Left renal pelvis (tissue), 4 donors: Measurements from ENCODE around the gene CFAP69. TPM values are rescaled to one million over a fixed set of nuclear protein-coding genes. Genes with fewer than 3 reads are reported as not detected.
"Not testable (repeated sequence)": the region's sequence is repeated elsewhere in the genome, so short reads cannot be mapped to it uniquely, and the experiment has no call there.

Experiments used
- DNase-seq, 4 donors: peaks; one replicate each; pipeline ENCODE4 v3.0.0-alpha.2; 2013; ENCODE audit warnings: low read depth in 4 of 4, low spot score in 3 of 4
- polyA plus RNA-seq, 4 donors: library from polyadenylated mRNA; unstranded; fragments of 120-200 nt; gene quantifications; one replicate each; pipeline ENCODE4 v1.2.1, GENCODE V29; 2013; ENCODE audit not compliant: insufficient read length in 4 of 4

The CFAP69 gene
- polyA plus RNA-seq, 4 donors, result 6.6 to 20.8 (median 18.4) TPM

DNA sequence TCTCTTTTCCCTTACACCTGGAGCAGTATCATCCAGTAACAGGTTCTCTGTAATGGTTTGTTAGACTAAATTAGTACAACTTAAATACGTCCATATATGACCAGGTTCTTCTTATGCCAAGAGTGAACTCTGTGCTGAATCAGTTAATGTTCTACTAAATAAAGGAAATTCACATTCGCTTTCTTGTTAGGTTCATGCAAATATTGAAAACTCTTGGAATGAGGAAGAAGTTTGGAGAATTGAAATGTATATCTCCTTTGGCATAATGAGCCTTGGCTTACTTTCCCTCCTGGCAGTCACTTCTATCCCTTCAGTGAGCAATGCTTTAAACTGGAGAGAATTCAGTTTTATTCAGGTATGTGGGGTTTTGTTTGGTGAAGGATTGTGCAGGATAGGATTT lies 15.3 kb upstream of the CFAP69 start:
- no peak for DNase-seq

DNA sequence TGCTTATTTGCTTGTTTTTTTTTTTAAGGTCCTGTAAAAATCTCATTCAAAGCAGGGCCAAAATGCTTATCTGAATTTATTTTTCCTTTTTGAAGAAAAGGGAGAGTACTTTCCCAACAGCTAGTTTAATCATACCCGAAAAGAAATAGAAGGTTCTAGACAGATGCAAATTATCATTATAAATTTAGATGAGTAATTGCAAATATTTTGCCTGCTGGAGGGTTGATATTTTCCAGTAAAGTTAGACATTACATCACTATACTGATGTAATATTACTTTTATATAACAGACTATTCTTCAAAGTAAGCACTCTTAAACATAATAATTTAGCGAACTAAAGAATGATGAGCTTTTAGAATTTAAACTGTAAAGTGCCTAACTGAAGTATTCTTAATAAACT lies 14.1 kb upstream of the CFAP69 start:
- no peak for DNase-seq

DNA sequence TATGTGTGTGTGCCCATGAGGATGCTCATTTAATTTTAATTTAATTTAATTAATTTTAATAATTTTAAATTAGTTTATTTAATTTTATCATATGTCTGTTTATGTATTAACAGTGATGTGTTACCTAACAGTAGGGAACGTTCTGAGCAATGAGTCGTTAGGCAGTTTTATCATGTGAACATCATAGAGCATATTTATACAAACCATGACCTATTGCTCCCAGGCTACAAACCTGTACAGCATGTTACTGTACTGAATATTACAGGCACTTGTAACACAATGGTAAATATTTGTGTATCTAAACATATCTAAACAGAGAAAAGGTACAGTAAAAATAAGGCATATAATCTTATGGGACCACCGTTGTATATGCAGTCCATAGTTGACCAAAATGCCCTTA lies 13.7 kb upstream of the CFAP69 start:
- no peak for DNase-seq

DNA sequence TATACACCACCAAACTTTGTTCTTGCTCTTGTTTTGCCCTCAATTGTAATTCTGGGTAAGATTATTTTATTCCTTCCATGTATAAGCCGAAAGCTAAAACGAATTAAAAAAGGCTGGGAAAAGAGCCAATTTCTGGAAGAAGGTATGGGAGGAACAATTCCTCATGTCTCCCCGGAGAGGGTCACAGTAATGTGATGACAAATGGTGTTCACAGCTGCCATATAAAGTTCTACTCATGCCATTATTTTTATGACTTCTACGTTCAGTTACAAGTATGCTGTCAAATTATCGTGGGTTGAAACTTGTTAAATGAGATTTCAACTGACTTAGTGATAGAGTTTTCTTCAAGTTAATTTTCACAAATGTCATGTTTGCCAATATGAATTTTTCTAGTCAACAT lies 12.5 kb upstream of the CFAP69 start:
- no peak for DNase-seq

DNA sequence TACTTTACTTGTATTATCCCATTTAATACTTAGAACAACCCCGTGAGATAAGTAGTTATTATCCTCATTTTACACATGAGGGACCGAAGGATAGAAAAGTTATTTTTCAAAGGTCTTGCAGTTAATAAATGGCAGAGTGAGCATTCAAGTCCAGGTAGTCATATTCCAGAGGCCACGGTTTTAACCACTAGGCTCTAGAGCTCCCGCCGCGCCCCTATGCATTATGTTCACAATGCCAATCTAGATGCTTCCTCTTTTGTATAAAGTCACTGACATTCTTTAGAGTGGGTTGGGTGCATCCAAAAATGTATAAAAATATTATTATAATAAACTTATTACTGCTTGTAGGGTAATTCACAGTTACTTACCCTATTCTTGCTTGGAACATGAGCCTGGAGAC lies 11.4 kb upstream of the CFAP69 start:
- no peak for DNase-seq

DNA sequence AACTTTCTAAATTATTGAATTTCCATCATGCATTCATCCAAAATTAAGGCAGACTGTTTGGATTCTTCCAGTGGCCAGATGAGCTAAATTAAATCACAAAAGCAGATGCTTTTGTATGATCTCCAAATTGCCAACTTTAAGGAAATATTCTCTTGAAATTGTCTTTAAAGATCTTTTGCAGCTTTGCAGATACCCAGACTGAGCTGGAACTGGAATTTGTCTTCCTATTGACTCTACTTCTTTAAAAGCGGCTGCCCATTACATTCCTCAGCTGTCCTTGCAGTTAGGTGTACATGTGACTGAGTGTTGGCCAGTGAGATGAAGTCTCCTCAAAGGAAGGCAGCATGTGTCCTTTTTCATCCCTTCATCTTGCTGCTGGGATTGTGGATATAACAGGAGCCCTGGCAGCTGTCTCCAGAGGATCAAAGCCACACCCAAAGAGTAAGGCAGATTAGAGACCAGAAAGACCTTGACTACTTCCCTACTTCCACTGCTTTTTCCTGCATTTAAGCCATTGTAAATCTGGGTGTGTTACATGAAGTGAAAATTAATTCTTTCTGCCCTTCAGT lies 8.2 kb upstream of the CFAP69 start:
- DNase-seq, result no peak

DNA sequence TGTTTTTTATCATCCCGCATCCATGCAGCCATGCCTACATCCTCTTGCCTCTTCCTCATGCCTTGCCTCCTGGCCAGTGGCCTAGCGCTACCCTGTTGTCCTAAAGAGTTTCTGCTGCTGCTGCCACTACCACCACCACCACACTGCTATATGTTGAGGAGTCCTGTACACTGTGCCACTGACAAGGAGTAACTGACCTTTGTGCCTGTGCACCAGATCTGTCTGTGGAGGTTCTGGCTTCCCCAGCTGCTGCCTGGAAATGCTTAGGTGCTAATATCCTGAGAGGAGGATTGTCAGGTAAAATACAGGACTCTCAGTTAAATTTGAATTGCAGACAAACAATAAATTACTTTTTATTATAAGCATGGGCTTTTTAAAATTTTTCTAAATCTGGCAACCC lies 7.0 kb upstream of the CFAP69 start:
- DNase-seq, result no peak

DNA sequence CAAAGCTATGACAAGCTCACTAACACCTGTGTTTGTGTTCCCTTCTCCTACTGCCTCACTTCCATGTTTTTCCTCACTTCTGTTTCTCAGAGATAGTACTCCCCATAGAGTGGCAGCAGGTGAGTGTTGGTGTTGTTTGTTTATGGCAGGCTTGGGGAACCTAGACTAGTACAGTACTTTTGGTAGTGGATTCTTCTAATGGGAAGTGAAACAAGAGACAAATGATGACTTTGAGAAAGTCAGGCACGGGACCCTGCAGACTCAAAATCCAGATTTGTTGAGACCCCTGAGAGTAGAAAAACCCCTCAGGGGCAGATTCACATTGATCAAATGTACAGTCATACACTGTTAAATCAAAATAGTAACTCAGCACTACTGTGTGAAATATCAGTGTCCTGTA lies 6.4 kb upstream of the CFAP69 start:
- no peak for DNase-seq

DNA sequence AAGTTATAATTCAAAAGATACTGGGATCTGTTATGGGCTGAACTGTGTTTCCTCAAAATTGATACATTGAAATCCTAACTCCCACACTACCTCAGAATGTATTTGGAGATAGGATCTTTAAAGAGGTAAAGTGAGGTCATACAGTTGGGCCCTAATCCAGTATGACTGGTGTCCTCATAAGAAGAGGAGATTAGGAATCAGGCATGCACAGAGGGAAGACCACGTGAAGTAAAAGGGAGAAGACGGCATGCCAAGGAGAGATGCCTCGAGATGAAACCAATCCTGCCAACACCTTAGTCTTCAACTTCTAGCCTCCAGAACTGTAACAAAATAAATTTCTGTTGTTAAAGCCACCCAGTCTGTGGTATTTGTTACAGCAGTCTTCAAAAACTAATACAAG lies 5.9 kb upstream of the CFAP69 start:
- DNase-seq, result no peak

DNA sequence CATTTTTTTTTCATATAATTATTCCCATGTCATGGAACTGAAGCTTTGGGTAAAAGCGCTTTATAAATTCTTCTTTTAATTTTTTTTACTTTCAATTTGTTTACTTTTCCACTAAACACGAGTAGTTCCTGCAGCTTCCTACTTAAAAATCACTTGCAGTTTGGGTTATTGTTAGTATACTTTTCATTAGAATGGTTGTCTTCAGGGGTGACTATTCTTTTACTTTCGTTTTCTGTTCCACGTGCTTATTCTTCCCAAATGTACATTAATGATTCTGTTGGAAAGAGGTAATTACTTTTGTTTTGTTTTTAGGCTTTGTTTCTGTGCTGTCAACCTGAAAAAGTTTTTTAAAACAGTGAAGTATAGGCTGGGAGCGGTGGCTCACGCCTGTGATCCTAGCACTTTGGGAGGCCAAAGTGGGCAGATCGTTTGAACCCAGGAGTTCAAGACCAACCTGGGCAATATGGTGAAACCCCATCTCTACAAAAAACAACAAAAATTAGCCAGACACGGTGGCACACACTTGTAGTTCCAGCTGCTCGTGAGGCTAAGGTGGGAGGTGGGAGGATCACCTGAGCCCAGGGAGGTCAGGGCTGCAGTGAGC lies 5.2 kb upstream of the CFAP69 start:
- no peak for DNase-seq

DNA sequence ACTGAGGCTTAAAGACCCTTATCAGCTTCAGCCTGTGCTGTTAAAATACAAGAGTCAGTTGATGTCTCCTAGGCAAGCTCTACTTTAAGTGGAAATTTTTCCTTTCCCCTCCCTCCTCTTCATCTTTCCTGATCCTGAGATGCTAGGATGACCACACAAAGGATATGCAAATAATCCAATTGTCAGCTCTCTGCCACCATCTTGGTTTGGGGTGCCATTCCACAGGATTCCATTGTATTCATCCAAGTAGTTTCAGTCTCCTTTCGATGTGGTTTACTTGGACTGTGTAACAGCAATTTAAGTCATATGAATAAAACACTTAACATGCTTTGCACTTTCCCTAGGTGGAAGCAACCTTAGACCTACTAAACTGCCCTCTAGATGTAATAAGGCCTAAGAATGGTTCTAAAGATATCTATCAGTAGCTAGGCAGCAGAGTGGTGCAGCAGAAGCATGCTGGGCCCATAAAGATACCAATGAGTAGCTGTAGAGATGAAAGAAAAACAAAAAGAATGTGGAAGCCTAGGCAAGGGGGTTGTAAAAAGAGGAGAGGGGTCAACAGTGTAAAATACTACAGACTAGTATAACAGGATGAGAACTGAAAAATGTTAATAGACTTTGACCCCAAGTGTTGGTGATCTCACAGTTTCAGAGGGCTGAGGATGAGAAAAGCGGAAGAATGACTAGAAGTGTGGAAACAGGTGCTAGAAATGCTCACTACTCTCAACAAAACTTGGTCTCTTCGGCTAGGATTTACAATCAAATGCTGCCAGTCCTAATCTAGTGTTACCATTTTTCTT lies 2.4 kb upstream of the CFAP69 start:
- DNase-seq, result no peak

DNA sequence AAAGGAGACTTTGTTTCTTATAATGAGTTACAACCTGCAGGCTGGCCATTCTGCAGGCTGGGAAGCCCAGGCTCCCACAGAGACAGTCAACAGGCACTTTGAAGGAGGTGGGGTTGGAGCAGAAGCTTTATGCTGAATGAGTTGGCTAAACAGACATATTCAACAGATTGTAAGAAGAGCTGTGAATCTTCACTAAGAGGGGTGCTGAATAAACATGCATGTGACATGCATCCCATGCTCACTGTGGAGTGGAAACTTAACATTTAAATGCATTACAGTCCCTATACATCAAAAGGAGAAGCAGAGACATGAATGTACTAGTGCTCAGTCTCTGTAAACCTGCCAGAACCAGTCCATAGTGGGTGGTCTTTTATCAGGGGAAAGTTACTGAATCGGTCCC lies 1.4 kb upstream of the CFAP69 start:
- DNase-seq, result no peak

DNA sequence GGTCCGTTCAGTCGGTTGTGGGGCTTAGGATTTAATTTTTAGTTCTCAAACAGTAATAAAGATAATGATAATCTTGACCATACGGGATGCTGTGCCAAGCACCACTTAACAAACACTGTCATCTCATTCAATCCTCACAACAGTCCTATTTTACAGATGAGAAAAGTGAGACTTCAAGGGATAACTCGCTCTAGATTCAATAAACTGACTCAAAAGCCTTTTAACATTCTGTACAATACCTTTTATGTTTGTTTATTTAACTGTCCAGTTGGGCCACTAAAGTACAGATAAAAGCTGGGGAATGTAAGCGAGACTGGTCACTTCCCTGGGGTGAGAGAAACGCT lies 437 bp upstream of the CFAP69 start:
- DNase-seq, result no peak

DNA sequence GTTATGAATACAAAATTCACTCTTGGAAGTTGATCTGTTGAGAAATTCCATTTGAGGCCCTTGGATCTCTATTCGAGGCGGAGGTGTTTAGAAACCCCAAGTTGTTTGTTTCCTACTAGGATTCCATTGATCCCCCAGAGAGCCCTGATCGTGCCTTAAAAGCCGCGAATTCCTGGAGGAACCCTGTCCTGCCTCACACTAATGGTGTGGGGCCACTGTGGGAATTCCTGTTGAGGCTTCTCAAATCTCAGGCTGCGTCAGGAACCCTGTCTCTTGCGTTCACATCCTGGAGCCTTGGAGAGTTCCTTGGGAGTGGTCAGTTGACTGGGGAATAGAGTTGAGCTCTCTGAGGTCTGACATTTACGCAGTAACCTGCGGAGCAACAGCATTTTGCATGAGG lies 1.2 kb downstream of the CFAP69 start:
- no peak for DNase-seq

DNA sequence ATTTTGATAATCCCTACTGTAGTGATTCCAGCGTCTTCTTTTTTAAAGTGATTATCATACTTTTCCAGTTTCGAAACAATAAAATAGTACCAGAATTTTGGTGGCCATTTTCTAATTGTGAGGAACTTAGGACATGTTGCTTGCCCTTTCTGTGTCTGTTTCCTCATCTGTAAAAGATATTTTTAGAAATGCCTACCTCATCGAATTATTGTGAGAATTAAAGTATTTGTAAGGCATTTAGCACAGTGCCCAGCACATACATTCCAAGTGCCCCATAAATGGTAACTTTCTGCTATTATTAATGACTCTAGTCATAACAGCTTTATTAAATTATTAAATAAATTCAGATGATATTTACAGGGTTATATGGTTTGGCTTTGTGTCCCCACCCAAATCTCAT lies 3.7 kb downstream of the CFAP69 start:
- no peak for DNase-seq

DNA sequence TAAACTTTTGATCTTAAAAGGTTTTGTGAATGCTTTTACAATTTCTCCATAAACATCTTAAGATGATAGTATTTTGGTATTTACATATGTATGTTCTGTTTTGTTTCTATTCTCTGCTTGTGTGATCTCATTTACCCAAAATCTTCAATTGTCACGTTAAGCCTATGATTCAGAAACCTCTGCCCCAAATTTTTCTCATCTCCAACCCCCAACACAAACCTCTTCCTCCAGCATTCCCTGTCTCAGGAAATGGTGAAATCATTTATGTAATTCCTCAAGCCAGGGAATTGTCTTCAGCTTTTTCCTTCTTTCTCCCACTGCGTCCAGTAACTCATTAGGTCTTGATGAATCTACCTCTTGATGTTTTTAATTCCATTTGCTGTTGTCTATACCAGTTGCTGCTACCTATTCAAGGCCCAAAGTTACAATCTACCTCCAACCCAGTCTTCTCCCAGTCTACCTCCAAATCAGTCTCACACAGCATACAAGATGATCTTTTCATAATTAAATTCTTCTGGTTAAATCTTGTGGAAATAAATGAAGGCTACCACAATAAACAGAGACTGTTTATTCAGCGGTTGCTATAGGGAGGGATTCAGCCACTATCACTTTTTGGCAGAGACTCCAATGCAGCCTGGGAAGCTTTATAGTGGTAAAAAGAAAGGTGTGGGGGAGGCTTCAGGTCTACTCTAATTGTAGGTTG lies 5.8 kb downstream of the CFAP69 start:
- DNase-seq, result no peak

DNA sequence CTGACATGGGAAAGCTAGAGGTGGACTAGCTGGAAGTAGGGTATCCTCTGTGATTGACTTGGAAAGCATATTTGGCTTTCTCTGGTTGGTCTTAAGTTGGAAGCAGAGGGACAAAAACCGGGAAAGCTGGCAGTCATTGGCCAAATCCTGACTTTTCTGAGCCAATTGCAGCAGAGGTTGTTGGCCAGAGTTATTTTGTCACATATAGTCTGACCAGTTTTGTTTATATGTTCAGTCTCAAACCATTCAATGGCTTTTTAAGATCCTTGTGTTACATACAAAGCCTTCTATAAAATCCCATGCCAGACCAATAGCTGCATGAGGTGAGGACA lies 6.3 kb downstream of the CFAP69 start:
- DNase-seq, result no peak

DNA sequence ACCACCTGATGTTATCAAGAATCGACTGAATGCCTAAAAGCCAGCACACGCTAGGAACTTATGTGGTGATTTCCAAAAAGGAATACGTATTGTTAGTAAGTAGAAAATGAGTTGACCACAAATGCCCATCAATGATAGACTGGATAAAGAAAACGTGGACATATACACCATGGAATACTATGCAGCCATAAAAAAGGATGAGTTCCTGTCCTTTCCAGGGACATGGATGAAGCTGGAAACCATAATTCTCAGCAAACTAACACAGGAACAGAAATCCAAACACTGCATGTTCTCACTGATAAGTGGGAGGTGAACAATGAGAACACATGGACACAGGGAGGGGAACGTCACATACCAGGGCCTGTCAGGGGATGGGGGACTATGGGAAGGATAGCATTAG lies 11.0 kb downstream of the CFAP69 start:
- DNase-seq, result not testable (repeated sequence)

DNA sequence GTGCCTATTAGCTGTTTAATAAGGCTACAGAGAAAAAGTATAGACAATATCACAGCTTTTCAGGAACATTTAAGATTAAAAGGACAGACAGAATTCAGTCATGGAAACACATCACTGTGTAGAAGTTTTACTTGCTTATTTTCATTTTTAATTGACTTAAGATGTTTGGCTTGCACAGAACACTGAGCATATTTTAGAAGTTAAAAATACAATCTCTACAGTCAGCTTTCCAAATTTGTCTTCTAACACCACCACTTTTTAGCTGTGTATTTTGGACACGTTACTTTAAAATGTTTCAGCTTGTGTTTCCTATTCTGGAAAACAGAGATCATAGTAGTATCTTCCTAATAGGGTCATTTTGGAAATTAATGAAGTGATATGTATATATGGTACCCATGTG lies 11.8 kb downstream of the CFAP69 start:
- DNase-seq, result no peak

DNA sequence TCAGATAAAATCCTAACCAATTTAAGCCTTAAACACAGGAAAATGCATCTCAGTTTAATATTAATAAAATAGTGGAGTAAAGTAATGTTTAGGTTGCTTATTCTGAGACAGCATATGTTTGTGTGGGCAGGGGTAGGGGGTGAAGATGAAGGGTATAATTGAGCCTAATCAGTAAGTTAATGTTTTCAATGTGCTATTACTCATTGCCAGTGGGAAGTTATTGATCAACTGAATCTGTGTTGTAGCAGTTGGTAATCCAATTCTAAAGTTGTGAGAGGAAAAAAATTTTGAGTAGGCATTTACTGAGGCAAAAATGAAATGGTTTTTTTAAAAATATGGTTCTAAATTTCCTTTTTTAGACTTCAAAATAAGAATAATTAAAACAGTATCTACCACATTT lies 16.5 kb downstream of the CFAP69 start:
- DNase-seq, result no peak

DNA sequence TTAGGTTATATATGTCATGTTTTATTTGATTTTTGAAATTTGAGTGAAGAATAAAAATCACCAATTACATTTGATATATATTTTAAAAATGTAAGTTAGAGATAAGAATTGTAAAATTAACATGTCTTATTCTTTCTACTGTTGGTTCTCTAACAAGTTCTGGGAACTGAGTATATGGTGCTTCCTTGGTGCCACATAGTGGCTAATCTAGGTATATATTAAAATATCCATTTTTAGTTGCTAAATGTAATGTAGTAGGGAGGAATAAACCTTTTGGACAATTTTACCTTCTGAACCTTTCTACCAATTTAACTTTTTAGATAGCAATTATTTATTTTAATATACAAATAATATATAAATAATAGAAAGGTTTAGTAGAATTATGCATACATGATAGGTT lies 17.5 kb downstream of the CFAP69 start:
- DNase-seq, result no peak

DNA sequence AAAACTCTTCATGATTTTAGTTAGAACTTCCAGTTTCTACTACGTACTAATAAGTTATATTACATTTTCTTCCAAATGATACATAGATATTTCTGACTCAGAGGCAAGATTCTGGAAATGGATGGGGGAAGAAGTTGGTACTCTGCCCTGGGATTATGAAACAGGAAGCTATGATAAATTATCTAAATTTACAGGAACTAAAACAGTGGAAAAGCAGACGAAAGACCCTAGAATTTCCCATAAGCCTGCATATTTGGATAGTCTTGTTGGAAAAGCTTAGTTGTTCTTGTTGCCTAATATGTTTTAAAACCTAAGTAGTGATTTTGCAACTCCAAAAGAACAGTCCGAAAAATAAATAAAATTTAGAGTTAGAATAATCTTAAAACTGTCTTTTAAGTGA lies 21.8 kb downstream of the CFAP69 start:
- no peak for DNase-seq
